ENCODE measurements around the gene TOGARAM2. TPM values are rescaled to one million over a fixed set of nuclear protein-coding genes. Genes with fewer than 3 reads are reported as not detected.
A peak's percentile ranks its signal among the peaks of the same experiment; 100 is the strongest.
"Not testable (repeated sequence)": the region's sequence is repeated elsewhere in the genome, so short reads cannot be mapped to it uniquely, and the experiment has no call there.

Gene TOGARAM2
- total RNA-seq, 2 experiments from 2014 or later: 5.2 to 5.3 TPM

DNA sequence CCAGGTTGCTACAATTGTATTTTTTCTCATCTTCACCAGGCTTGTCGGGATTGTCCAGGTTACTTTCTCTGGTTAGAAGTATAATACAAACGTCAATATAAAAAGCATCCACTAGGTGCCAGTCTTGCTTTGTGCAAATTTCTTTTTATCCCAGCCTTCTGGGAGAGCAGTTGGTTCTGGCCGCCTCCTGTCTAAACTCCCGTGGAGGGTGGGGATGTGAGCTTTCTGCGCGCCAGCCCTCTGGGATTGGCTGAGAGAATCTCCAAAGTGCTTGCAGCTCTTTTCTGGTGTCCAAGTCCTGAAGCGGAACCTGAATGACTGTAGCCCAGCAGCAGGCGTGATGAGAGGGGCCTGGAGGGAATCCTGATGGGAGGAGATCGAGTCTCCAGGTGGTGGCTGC lies 22.4 kb upstream of the TOGARAM2 start:
- POLR2A ChIA-PET: interaction anchor here (1.4 kb wide), 1 partner anchor 53 kb away, joined by 5 read pairs; no protein-coding TSS in a partner anchor
- Mint-ChIP-seq H3K4me1 (peaks cover 18% of the 10 kb centered on the region), H3K9me3 (no peaks in the 10 kb centered on the region), H3K27ac (no peak overlapping the region), H3K4me3 (no peak overlapping the region), H3K27me3 (peaks cover 6% of the 10 kb centered on the region), H3K36me3 (no peaks in the 10 kb centered on the region)
- ATAC-seq (ENCODE audit: low read depth) (peak; percentile 59), DNase-seq (peak; percentile 48)

DNA sequence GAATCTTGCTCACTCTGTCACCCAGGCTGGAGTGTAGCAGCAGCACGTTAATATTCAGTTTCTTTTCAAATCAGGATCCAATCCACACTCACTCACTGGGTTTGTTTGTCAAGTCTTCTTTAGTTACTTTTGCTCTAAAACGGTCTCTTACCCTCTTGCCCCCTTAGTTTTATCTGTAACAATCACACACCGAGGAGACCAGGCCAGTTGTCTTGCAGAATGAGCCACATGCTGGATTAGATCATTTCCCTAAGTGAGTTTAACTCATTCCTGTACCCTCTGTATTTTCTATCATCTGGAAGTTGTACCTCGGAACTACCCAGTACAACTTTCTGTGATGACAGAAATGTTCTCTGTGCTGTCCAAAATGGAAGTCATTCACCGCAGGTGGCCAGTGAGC lies 20.7 kb upstream of the TOGARAM2 start:
- no peak overlapping the region for H3K27ac Mint-ChIP-seq
- H3K27me3 Mint-ChIP-seq: peaks cover 6% of the 10 kb centered on the region
- no peaks in the 10 kb centered on the region for H3K36me3 Mint-ChIP-seq
- no peak for DNase-seq
- POLR2A ChIA-PET: interaction anchor here (1.4 kb wide), 1 partner anchor 55 kb away, joined by 3 read pairs; no protein-coding TSS in a partner anchor
- H3K4me3 Mint-ChIP-seq: no peak overlapping the region
- ATAC-seq (ENCODE audit: low read depth): no peak
- H3K4me1 Mint-ChIP-seq: peaks cover 18% of the 10 kb centered on the region
- no peaks in the 10 kb centered on the region for H3K9me3 Mint-ChIP-seq

DNA sequence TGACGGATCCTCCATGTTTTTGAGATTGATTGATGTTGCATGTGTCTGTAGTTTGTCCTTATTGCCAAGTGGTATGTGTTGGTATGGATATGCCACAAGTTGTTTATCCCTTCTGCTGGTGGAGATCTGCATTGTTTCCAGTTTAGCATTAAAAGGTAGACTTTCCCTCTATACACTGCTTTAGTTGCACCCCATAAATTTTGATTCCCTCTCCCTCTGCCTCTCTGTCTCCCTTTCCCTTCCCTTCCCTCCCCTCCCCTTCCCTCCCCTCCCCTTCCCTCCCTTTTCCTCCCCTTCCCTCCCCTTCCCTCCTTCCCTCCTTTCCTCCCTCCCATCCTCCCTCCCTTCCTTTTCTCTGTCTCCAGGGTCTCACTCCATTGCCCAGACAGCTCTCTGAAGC lies 18.6 kb upstream of the TOGARAM2 start:
- Mint-ChIP-seq H3K36me3 (no peaks in the 10 kb centered on the region), H3K4me3 (no peak overlapping the region), H3K27ac (no peak overlapping the region), H3K27me3 (peaks cover 6% of the 10 kb centered on the region), H3K4me1 (peaks cover 7% of the 10 kb centered on the region), H3K9me3 (no peaks in the 10 kb centered on the region)
- ATAC-seq (ENCODE audit: low read depth): no peak
- POLR2A ChIA-PET: no interaction called here
- DNase-seq: no peak

DNA sequence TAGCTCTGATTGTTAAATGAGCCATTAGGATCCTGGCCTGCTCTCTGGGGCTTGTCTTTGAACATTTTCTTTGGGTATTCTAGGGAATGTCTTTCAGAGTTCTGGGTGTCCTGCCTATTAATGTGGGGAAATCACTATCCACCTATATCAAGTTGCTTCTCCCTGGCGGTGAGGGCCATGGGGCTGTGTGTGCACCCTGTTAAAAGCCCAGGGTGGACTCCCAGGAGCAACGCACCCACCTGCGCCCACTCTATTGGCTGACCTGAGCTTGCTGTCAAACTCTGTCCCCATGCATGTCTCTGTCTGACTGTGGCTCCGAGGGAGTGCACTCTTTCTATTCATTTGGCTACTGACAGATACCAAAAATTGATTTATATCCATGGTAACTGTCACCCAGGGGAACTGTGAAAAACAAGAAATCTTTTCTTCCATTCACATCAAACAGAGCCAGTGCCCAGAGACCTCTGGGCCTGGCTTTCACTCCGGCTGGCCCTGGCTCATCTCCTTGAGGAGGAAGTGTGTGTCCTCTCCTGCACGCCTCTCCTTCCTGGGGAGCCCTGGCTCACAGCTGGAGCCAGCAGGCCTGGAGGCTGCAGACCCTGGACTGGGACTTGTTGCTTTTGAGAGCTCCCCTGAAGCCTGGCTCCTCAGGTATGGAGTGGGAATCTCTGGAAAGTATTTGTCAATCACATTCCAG lies 10.5 kb upstream of the TOGARAM2 start:
- Mint-ChIP-seq H3K27me3 (peaks cover 10% of the 10 kb centered on the region), H3K9me3 (no peaks in the 10 kb centered on the region), H3K4me3 (no peak overlapping the region), H3K4me1 (peaks cover 9% of the 10 kb centered on the region), H3K27ac (no peak overlapping the region), H3K36me3 (no peaks in the 10 kb centered on the region)
- DNase-seq (no peak), ATAC-seq (ENCODE audit: low read depth) (no peak)
- POLR2A ChIA-PET: no interaction called here

DNA sequence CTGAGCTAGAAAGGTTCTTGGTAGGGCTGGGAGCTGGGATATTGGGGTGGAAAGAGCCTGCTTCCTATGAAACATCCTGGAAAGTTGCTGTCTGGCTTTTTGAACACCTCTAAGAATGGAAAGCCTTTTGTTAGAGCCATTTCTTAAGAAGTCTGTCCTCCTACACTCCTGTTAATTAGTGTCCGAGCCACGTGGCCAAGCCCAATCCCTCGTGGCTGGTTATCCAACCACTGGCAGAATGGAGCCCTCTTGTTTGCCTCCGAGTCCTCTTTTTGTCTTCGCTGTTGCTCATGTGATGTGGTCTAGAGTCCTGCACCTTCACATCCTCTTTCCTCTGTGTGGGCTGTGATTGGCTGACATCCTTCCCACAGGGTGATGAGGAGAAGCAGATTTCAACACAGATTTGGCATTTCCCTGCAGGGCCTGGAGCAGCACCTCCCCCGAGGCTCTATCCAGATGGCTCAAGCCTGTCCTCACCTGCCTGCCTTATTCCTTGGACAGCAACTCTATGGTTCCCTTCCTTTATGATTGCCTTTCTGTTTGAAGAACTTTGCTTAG lies 8.2 kb upstream of the TOGARAM2 start:
- POLR2A ChIA-PET: no interaction called here
- no peak for DNase-seq
- H3K9me3 Mint-ChIP-seq: no peaks in the 10 kb centered on the region
- peaks cover 9% of the 10 kb centered on the region for H3K4me1 Mint-ChIP-seq
- H3K27ac Mint-ChIP-seq: no peak overlapping the region
- ATAC-seq (ENCODE audit: low read depth): peak; percentile 72
- no peaks in the 10 kb centered on the region for H3K36me3 Mint-ChIP-seq
- H3K27me3 Mint-ChIP-seq: peaks cover 10% of the 10 kb centered on the region
- peak overlapping the region; percentile 15 for H3K4me3 Mint-ChIP-seq

DNA sequence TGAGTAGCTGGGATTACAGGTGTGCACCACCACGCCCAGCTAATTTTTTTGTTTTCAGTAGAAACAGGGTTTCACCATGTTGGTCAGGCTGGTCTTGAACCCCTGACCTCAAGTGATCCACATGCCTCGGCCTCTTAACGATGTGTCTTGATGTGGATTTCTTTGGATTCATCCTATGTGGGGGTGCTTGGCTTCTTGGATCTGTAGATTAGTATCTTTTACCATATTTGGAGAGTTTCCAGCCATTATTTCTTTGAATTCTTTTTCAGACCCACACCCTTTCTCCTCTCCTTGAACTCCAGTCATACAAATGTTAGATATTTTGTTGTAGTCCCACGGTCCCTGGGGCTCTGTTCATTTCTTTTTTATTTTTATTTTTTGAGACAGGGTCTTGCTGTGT lies 6.8 kb upstream of the TOGARAM2 start:
- DNase-seq: no peak
- H3K4me3 Mint-ChIP-seq: no peak overlapping the region
- no peaks in the 10 kb centered on the region for H3K9me3 Mint-ChIP-seq
- no peaks in the 10 kb centered on the region for H3K36me3 Mint-ChIP-seq
- no peak overlapping the region for H3K27ac Mint-ChIP-seq
- H3K4me1 Mint-ChIP-seq: peaks cover 9% of the 10 kb centered on the region
- POLR2A ChIA-PET: no interaction called here
- peaks cover 8% of the 10 kb centered on the region for H3K27me3 Mint-ChIP-seq
- no peak for ATAC-seq (ENCODE audit: low read depth)

DNA sequence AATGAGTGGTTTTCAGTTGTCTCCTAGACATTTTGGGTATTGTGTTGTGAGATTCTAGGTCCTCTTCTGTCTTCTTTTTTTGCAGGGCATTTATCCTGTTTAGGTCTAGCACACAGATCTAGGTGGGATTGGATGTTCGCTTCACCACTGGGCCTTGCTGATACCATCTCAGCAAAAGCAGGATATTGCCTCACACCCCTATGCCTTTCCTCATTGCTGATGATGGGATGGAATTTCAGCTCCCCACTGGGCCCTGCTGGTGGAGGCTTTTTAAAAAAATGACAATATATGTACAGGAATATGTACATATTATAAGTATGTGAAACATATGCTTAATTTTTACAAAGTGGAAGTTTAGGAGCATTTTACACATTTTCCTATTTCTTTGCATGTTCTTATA lies 5.4 kb upstream of the TOGARAM2 start:
- no peak for DNase-seq
- H3K36me3 Mint-ChIP-seq: no peaks in the 10 kb centered on the region
- peaks cover 8% of the 10 kb centered on the region for H3K27me3 Mint-ChIP-seq
- no peak overlapping the region for H3K4me3 Mint-ChIP-seq
- H3K9me3 Mint-ChIP-seq: no peaks in the 10 kb centered on the region
- H3K4me1 Mint-ChIP-seq: peaks cover 10% of the 10 kb centered on the region
- ATAC-seq (ENCODE audit: low read depth): no peak
- H3K27ac Mint-ChIP-seq: no peak overlapping the region
- POLR2A ChIA-PET: no interaction called here

DNA sequence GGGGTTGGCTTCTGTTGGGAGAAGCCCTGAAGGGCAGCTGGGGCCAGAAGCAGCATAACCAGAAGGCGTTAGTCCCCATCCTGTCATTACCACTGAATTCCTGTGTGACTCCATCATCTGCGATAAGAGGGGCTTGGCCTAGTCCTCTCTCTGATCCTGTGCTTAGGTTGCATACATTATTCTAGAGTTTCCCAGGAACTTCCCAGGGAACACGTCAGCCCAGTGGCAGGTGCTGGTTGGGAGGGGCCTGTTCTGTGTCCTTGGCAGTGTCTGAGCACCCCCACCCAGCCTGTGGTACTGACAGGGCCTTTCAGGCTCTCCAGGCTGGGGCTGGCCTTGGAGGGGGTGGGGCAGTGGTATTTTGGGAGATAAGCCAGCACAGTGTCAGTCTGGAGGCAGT lies 4.5 kb upstream of the TOGARAM2 start:
- H3K36me3 Mint-ChIP-seq: no peaks in the 10 kb centered on the region
- no peak overlapping the region for H3K4me3 Mint-ChIP-seq
- H3K4me1 Mint-ChIP-seq: peaks cover 10% of the 10 kb centered on the region
- DNase-seq (no peak), ATAC-seq (ENCODE audit: low read depth) (no peak)
- H3K9me3 Mint-ChIP-seq: no peaks in the 10 kb centered on the region
- POLR2A ChIA-PET: no interaction called here
- no peak overlapping the region for H3K27ac Mint-ChIP-seq
- peaks cover 7% of the 10 kb centered on the region for H3K27me3 Mint-ChIP-seq

DNA sequence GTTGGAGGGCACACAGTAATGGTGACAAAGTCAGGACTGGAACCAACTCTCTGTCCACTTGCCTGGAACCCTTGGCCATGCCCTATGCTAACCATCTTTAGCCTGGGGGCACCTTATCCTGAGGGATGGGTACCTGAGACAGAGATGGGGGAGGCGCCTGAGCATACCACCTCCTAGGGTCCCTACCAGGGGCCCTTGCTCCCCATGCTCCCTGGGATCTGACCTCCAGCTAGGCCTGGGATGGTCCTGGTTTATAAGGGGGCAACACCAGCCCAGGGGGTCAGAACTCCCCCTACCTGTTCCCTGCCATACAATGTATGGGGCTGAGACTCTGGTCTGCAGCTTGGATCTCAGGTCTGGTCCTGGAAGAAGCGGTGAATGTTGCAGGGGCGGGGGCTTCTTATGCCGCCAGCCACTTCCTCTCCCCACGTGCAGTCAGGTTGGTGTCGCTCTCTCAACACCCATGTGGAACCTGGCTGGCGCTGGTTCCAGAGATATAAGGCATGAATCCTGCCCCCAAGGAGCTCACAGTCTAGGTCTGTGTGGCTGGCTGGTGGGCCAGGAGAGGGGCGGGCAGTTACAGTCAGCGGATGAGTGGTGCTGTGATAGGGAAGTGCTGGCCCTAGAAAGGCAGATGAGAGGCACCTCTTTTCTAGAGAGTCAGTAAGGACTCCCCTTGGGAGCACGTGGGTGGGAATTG lies 3.8 kb upstream of the TOGARAM2 start:
- ATAC-seq (ENCODE audit: low read depth) (no peak), DNase-seq (no peak)
- H3K36me3 Mint-ChIP-seq: no peaks in the 10 kb centered on the region
- H3K4me1 Mint-ChIP-seq: peaks cover 10% of the 10 kb centered on the region
- H3K27ac Mint-ChIP-seq: no peak overlapping the region
- no peaks in the 10 kb centered on the region for H3K9me3 Mint-ChIP-seq
- H3K27me3 Mint-ChIP-seq: peaks cover 2% of the 10 kb centered on the region
- no peak overlapping the region for H3K4me3 Mint-ChIP-seq
- POLR2A ChIA-PET: no interaction called here

DNA sequence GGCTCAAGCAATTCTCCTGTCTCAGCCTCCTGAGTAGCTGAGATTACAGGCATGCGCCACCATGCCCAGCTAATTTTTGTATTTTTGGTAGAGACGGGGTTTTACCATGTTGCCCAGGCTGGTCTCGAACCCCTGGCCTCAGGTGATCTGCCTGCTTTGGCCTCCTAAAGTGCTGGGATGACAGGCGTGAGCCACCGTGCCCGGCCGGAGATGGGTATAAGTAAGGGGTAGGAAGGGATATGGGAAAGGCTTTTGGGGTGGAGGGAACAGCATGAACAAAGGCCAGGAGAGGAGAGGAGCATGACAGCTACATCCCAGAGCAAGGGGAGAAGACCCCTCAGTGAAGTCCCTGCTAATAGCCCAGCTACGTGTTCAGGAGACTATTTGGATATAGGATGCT lies 3.1 kb upstream of the TOGARAM2 start:
- DNase-seq; H3K4me1 Mint-ChIP-seq; POLR2A ChIA-PET; H3K27me3 Mint-ChIP-seq; H3K36me3 Mint-ChIP-seq; H3K4me3 Mint-ChIP-seq; H3K9me3 Mint-ChIP-seq; ATAC-seq (ENCODE audit: low read depth): not testable (repeated sequence)
- H3K27ac Mint-ChIP-seq: peak overlapping the region; percentile 14

DNA sequence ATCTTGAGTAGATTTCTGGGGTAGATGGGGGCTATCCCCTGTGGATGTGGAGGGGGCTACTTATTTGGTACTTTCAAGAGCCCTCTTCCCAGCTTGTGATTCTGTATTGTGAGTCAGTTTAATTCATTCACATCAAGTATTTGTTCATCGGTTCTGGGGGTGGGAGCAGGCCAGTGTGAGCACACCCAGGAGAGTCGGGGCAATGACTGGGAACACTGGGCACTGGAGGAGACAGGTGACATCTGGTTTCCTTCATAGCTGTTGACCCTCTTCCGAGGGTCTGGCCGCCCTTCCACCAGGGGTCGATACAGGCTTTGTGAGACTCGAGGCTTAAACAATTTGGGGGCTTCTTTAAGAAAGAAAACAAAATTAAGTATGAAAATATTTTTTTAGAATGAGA lies 2.5 kb upstream of the TOGARAM2 start:
- no peak overlapping the region for H3K27ac Mint-ChIP-seq
- H3K9me3 Mint-ChIP-seq: no peaks in the 10 kb centered on the region
- no peaks in the 10 kb centered on the region for H3K27me3 Mint-ChIP-seq
- ATAC-seq (ENCODE audit: low read depth) (no peak), DNase-seq (no peak)
- H3K4me3 Mint-ChIP-seq: no peak overlapping the region
- POLR2A ChIA-PET: no interaction called here
- H3K4me1 Mint-ChIP-seq: peaks cover 1% of the 10 kb centered on the region
- no peaks in the 10 kb centered on the region for H3K36me3 Mint-ChIP-seq

DNA sequence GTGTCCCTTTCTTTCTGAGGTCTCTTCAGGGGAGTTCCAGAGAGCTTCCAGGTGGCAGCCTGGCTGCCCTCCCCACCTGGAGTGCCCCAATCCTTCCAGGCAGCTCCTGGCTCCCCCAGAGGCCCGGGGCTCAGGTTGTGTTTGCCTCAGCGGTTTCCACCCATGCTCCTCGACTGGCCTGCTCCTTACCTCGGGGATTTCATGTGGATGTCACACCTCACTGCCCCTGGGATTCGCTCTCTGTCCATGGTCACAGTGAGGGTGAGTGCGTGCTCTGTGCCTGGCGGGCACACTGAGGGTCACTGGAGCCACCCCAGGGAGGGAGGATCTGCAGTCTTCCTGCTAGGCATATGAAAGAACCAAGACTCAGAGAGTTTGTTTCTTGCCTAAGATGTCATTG lies 2.1 kb upstream of the TOGARAM2 start:
- POLR2A ChIA-PET: no interaction called here
- H3K27me3 Mint-ChIP-seq: no peaks in the 10 kb centered on the region
- H3K4me3 Mint-ChIP-seq: no peak overlapping the region
- no peak overlapping the region for H3K27ac Mint-ChIP-seq
- no peak for ATAC-seq (ENCODE audit: low read depth)
- peaks cover 1% of the 10 kb centered on the region for H3K4me1 Mint-ChIP-seq
- H3K9me3 Mint-ChIP-seq: no peaks in the 10 kb centered on the region
- no peak for DNase-seq
- no peaks in the 10 kb centered on the region for H3K36me3 Mint-ChIP-seq

DNA sequence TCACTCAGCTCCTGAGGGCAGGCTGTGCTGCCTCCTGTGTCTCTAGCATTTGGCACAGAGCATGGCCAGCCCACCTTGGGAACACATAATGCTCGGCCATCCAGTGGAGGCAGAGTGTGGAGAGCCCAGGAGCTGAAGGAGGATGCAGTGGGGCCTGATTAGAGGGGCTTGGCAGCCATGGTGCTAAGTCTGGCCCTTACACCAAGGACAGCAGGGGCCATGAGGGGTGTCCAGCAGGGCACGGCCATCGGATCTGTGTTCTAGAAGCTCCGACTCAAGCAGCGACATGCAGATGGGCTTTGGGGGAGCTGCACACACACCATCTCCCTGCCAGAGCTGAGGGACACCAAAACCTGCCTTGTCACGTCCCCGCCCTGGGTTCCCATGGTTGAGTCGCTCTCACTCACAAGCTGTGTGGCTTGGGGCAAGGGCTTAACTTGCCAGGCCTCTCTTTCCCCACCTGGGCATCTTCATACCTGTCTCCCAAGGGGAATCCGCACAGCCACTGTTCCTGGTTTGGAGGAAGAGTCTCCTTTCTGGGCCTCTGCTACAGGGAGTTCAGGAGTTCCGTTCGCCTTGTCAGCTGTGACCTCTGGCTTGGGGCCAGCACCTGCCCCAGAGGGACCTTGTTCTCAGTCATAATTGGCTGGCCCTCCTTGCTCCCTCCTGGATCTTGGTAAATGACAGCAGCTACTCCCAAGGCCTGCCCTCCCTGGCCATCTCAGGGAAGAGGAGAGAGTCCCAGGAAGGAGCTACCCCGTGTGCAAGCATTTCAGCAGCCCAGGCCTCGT lies 1.3 kb upstream of the TOGARAM2 start:
- H3K27me3 Mint-ChIP-seq: no peaks in the 10 kb centered on the region
- H3K4me1 Mint-ChIP-seq: peaks cover 1% of the 10 kb centered on the region
- H3K4me3 Mint-ChIP-seq: no peak overlapping the region
- DNase-seq: no peak
- H3K36me3 Mint-ChIP-seq: no peaks in the 10 kb centered on the region
- H3K27ac Mint-ChIP-seq: no peak overlapping the region
- POLR2A ChIA-PET: interaction anchor here (1.3 kb wide), 1 partner anchor 35 kb away, joined by 4 read pairs; no protein-coding TSS in a partner anchor
- H3K9me3 Mint-ChIP-seq: no peaks in the 10 kb centered on the region
- ATAC-seq (ENCODE audit: low read depth): no peak
